ENCODE data around the gene ETV6. TPM values are rescaled to one million over a fixed set of nuclear protein-coding genes. Genes with fewer than 3 reads are reported as not detected.

ETV6 gene
- total and polyA plus RNA-seq, 2 of the 8 experiments (the other 6 are each of a cell fraction or from before 2014, with no cell fraction given): 5.5 to 23.9 TPM

DNA sequence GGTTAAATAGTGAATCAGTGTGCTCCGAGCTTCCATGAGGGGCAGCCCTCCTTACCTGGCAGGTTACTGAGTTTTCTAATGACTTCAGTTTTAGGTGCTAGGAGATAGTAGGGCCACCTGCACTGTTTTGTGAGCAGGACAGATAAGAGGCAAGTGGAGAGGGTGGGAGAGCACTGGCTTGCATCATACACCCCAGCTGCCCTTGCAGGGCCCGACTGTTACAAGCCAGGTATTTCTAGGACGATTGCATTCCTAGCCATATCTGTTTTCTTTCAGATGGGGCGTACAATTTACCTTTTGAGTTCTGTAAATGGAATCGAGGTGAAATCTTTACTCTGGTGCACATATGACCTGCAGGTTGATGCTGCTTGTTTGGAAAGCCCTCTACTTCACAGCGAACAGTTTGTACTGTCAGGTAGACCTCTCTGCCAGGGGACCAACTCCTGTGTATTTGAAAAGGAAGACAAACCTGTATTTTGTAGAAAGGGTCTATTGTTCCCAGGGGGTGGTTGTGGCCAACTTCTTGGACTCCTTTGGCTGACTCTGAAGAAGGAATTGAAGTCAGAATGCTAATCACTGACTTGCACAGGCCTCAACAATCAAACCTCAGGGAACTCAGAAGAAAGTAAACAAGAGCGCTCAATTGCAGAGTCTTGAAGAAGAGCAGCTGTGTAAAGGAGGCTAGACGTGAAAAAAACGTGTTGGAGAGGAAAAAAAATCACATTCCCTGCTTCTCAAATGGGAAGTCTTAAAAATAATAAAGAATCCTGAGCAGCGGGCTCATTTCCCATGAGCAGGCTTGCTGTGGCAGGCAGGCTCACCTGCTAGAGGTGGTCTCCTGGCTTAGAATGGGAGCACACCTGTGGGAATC, 57.3 kb downstream of the ETV6 start:
- Histone ChIP-seq H3K14ac (ENCODE audit: insufficient read length) (no peak overlapping the region), H3K18ac (ENCODE audit: extremely low read depth, low read length) (no peak overlapping the region), H4K5ac (ENCODE audit: insufficient read length, low read depth, low read length) (no peak overlapping the region), H3K56ac (replicated peaks; ENCODE audit: insufficient read length, low read depth, low read length) (no peak overlapping the region), H3K4me2 (ENCODE audit: insufficient read depth in 1 of 2, low read depth in 2 of 2, low read length in 2 of 2) (no peak overlapping the region), H3K27me3 (replicated peaks in 1 of 4; ENCODE audit: control insufficient read depth in 3 of 4, extremely low read depth in 1 of 4, insufficient read depth in 3 of 4, low read length in 3 of 4) (no peaks in the 10 kb centered on the region), H3K9me3 (ENCODE audit: insufficient read depth in 2 of 2, low read depth in 1 of 2, low read length in 1 of 2) (no peaks in the 10 kb centered on the region), H3K23ac (ENCODE audit: insufficient read length) (no peak overlapping the region), H3K79me2 (ENCODE audit: control insufficient read depth in 1 of 2, insufficient read depth in 2 of 2, low read length in 2 of 2) (no peaks in the 10 kb centered on the region), H3K4me3 (ENCODE audit: extremely low read depth in 1 of 4, insufficient read depth in 2 of 4, low read depth in 3 of 4, low read length in 4 of 4) (no peak overlapping the region), H3K27ac (ENCODE audit: low read depth, low read length) (no peak overlapping the region), H2BK12ac (ENCODE audit: low read depth, low read length) (no peak overlapping the region), H4K20me1 (replicated peaks in 1 of 2; ENCODE audit: control insufficient read depth in 1 of 2, insufficient read depth in 2 of 2, low read length in 2 of 2) (peaks cover 0 to 2% of the 10 kb centered on the region in 2 experiments), H2AK5ac (ENCODE audit: low read depth, low read length) (no peak overlapping the region), H3K23me2 (ENCODE audit: low read depth, low read length) (no peaks in the 10 kb centered on the region), H3K4me1 (replicated peaks in 1 of 4; ENCODE audit: control insufficient read depth in 3 of 4, insufficient read depth in 4 of 4, low read length in 3 of 4) (peaks cover 0 to 13% (median 2%) of the 10 kb centered on the region in 4 experiments; a peak in 4 of 7 replicates), H2BK20ac (ENCODE audit: low read length) (no peak overlapping the region), H2BK15ac (ENCODE audit: low read length) (no peak overlapping the region), H3K79me1 (ENCODE audit: low read depth, low read length) (peaks cover 12% of the 10 kb centered on the region; the same call in 1 of the 2 replicates), H4K91ac (replicated peaks; ENCODE audit: insufficient read length, low read length) (no peak overlapping the region), H3K9ac (replicated peaks in 1 of 4; ENCODE audit: extremely low read depth in 1 of 4, low read depth in 3 of 4, low read length in 3 of 4) (no peak overlapping the region), H2BK120ac (replicated peaks; ENCODE audit: low read depth, low read length) (no peak overlapping the region), H4K8ac (ENCODE audit: extremely low read depth, insufficient read depth, low read length) (no peak overlapping the region), H3K36me3 (ENCODE audit: control insufficient read depth in 2 of 4, insufficient read depth in 4 of 4, low read length in 3 of 4) (no peaks in the 10 kb centered on the region), H2BK5ac (ENCODE audit: low read depth, low read length) (no peak overlapping the region), H2AFZ (ENCODE audit: low read length) (no peak overlapping the region), H3K4ac (replicated peaks; ENCODE audit: insufficient read length, low read depth, low read length) (no peak overlapping the region)
- CTCF ChIA-PET (ENCODE audit: partially characterized antibody): interaction anchor here (0.8 to 0.9 kb wide), 2 partner anchors 25 to 127 kb away, joined by 3 read pairs; no protein-coding TSS in a partner anchor
- DNase-seq (ENCODE audit: low read depth in 1 of 2, low spot score in 2 of 2) (no peak), FAIRE-seq (no peak)
- TF ChIP-seq CEBPB (IDR thresholded peaks at IDR 0.05; ENCODE audit: low read depth, low read length) (peak; percentile 39; the same call in 1 of the 2 replicates), RAD21 (IDR thresholded peaks at IDR 0.05 in 1 of 2, conservative IDR thresholded peaks at IDR 0.05 in 1 of 2; ENCODE audit: low read depth in 2 of 2, low read length in 2 of 2) (no peak)
- POLR2A ChIA-PET (ENCODE audit: partially characterized antibody): interaction anchor here (0.9 kb wide), 1 partner anchor 9 kb away, joined by 3 read pairs; no protein-coding TSS in a partner anchor
- 90% methylated on average over 10 of the region's 10 CpGs; no CpG with 5 or more reads in 1 of the 2 experiments for WGBS, 2 experiments (ENCODE audit: extremely low coverage in 1 of 2, insufficient coverage in 1 of 2, insufficient read length in 1 of 2, insufficient replicate concordance in 2 of 2, low coverage in 1 of 2, low lambda C conversion rate in 2 of 2, missing lambda C conversion rate in 1 of 2)

Data from H1 (cell line).